Right atrium auricular region (tissue), 2 donors: ENCODE results near the gene KCNT2. TPM values are rescaled to one million over a fixed set of nuclear protein-coding genes. Genes with fewer than 3 reads are reported as not detected.

ENCODE experiments used
- DNase-seq: peaks from one replicate; pipeline ENCODE4 v3.0.0-alpha.2; 2019; ENCODE audit warnings: low spot score
- H3K27ac ChIP-seq, 2 donors: fragments of 200-600 bp; sonication (generic); 1 replicate in 1 of 2; 2 replicates in 1 of 2; pipeline ENCODE4 v1.5.1; 2016 to 2019
- H3K27me3 ChIP-seq, 2 donors: fragments of 200-600 bp; sonication (generic); one replicate each; pipeline versions ENCODE4 v1.5.1 to v1.6.0; 2017 to 2019
- H3K36me3 ChIP-seq: fragments of 200-600 bp; sonication (generic); one replicate; pipeline ENCODE4 v1.5.1; 2016
- H3K4me1 ChIP-seq, 2 donors: fragments of 200-600 bp; sonication (generic); one replicate each; pipeline versions ENCODE4 v1.5.1 to v1.6.0; 2017 to 2019
- H3K4me3 ChIP-seq, 2 donors: fragments of 200-600 bp; sonication (generic); 1 replicate in 1 of 2; 2 replicates in 1 of 2; pipeline ENCODE4 v1.5.1; 2017 to 2019; ENCODE audit warnings: mild to moderate bottlenecking in 1 of 2, moderate library complexity in 1 of 2
- H3K9me3 ChIP-seq, 2 donors: fragments of 200-600 bp; sonication (generic); one replicate each; pipeline ENCODE4 v1.5.1; 2019
- total RNA-seq, 2 donors: library from RNA; depleted of rRNA; stranded (reverse); fragments of >200 nt; gene quantifications; one replicate each; pipeline ENCODE4 v1.1.0, GENCODE V29; 2016
- TF ChIP-seq, protein P1 (sequence below), 2 donors: fragments of 200-600 bp; sonication (generic); IDR thresholded peaks; one replicate each; pipeline ENCODE4 v1.5.1; 2019; ENCODE audit warnings: antibody characterized with exemption in 2 of 2

The KCNT2 gene
- total RNA-seq, 2 donors from 2014 or later: 3.9 to 14.1 TPM

DNA sequence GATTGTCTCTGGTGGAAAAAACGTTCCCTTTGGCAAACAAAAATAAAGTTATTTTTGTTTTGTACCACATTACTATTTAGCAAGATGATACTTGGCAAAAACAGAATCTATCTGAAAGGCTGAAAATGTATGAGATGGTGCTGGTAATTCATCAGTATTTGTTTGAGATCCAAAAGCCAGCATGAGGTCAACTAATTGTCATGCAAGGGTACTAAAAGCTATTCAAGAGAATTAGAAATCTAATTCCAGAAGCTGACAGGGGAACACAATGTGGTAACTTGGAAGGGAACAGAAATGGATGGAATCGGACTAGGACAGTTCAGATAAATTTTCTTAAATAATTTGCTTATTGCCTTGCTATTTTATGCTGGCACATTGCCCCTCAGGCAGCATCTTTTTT is 263.8 kb downstream of the KCNT2 start:
- DNase-seq: no peak
- H3K27ac ChIP-seq: no peak overlapping the region
- TF ChIP-seq, protein P1, sequence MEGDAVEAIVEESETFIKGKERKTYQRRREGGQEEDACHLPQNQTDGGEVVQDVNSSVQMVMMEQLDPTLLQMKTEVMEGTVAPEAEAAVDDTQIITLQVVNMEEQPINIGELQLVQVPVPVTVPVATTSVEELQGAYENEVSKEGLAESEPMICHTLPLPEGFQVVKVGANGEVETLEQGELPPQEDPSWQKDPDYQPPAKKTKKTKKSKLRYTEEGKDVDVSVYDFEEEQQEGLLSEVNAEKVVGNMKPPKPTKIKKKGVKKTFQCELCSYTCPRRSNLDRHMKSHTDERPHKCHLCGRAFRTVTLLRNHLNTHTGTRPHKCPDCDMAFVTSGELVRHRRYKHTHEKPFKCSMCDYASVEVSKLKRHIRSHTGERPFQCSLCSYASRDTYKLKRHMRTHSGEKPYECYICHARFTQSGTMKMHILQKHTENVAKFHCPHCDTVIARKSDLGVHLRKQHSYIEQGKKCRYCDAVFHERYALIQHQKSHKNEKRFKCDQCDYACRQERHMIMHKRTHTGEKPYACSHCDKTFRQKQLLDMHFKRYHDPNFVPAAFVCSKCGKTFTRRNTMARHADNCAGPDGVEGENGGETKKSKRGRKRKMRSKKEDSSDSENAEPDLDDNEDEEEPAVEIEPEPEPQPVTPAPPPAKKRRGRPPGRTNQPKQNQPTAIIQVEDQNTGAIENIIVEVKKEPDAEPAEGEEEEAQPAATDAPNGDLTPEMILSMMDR (IDR thresholded peaks at IDR 0.05): no peak
- no peak overlapping the region for H3K4me3 ChIP-seq
- no peaks in the 10 kb centered on the region for H3K9me3 ChIP-seq
- H3K36me3 ChIP-seq: no peaks in the 10 kb centered on the region
- no peaks in the 10 kb centered on the region for H3K4me1 ChIP-seq
- no peaks in the 10 kb centered on the region for H3K27me3 ChIP-seq

DNA sequence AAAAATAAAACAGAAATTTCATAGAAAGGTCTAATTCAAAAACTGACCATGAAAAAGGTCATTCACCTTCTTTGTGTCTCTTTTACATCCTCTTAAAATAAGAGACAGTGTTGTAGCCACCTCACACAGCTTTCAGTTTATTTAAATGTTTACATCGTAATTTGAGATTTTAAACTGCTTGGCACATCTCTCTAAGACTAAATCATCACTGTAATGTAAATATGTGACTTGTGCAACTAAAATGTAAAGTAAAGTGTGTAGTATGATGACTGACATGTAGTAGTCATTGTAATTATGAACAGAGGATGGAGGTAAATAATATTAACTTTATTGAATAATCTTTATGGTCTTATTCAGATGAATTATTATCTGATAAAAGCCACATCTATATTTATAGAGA is 283.9 kb downstream of the KCNT2 start:
- TF ChIP-seq, protein P1 (IDR thresholded peaks at IDR 0.05): no peak
- Histone ChIP-seq H3K27ac (no peak overlapping the region), H3K36me3 (no peaks in the 10 kb centered on the region), H3K4me1 (no peaks in the 10 kb centered on the region), H3K9me3 (no peaks in the 10 kb centered on the region), H3K4me3 (no peak overlapping the region), H3K27me3 (no peaks in the 10 kb centered on the region)
- DNase-seq: no peak

- Histone ChIP-seq H3K4me1 (no peaks in the 10 kb centered on the region), H3K36me3 (no peaks in the 10 kb centered on the region), H3K9me3 (no peaks in the 10 kb centered on the region), H3K27ac (no peak overlapping the region), H3K27me3 (no peaks in the 10 kb centered on the region), H3K4me3 (no peak overlapping the region)
- no peak for DNase-seq
- TF ChIP-seq, protein P1 (IDR thresholded peaks at IDR 0.05): no peak
Observed at GRCh38 chr1:196323869-196324268, 284.4 kb downstream of the KCNT2 start.

- TF ChIP-seq, protein P1 (IDR thresholded peaks at IDR 0.05): no peak
- H3K9me3 ChIP-seq: no peaks in the 10 kb centered on the region
- H3K27ac ChIP-seq: no peak overlapping the region
- H3K4me3 ChIP-seq: no peak overlapping the region
- DNase-seq: no peak
- H3K27me3 ChIP-seq: no peaks in the 10 kb centered on the region
- H3K36me3 ChIP-seq: no peaks in the 10 kb centered on the region
- H3K4me1 ChIP-seq: no peaks in the 10 kb centered on the region
Observed at GRCh38 chr1:196319301-196319700, 288.9 kb downstream of the KCNT2 start.

- H3K36me3 ChIP-seq: no peaks in the 10 kb centered on the region
- no peaks in the 10 kb centered on the region for H3K4me1 ChIP-seq
- TF ChIP-seq, protein P1 (IDR thresholded peaks at IDR 0.05): peak; percentile 14 to 61
- no peak overlapping the region for H3K4me3 ChIP-seq
- no peaks in the 10 kb centered on the region for H3K27me3 ChIP-seq
- no peak for DNase-seq
- H3K27ac ChIP-seq: no peak overlapping the region
- no peaks in the 10 kb centered on the region for H3K9me3 ChIP-seq
Observed at GRCh38 chr1:196317535-196318522, 290.4 kb downstream of the KCNT2 start.
